Stomach (tissue), 4 donors: Measurements from ENCODE around the gene NPEPPS.

Experiments used
- EP300 ChIP-seq: sonication (generic); formaldehyde crosslinking; IDR thresholded peaks from one replicate; pipeline ENCODE4 v1.6.1; 2017; ENCODE audit warnings: antibody characterized with exemption
- POLR2A ChIP-seq, 4 donors: fragments of 450-650 bp; IDR thresholded peaks; one replicate each; pipeline ENCODE4 v1.6.1; 2016; ENCODE audit warnings: antibody characterized with exemption in 4 of 4, control low read depth in 2 of 4, mild to moderate bottlenecking in 1 of 4, moderate library complexity in 1 of 4
- POLR2AphosphoS5 ChIP-seq, 3 donors: sonication (generic); formaldehyde crosslinking; IDR thresholded peaks; one replicate each; pipeline ENCODE4 v1.6.1; 2016; ENCODE audit warnings: antibody characterized with exemption in 3 of 3
- TF ChIP-seq, protein P1 (sequence below), 7 experiments: fragments of 450-650 bp in 4 of 7; fragments of 200-600 bp in 3 of 7; sonication (generic) in 3 of 7; IDR thresholded peaks; one replicate each; pipeline ENCODE4 v1.5.1; 2016 to 2019; ENCODE audit warnings: antibody characterized with exemption in 7 of 7, control low read depth in 2 of 7, mild to moderate bottlenecking in 1 of 7

DNA sequence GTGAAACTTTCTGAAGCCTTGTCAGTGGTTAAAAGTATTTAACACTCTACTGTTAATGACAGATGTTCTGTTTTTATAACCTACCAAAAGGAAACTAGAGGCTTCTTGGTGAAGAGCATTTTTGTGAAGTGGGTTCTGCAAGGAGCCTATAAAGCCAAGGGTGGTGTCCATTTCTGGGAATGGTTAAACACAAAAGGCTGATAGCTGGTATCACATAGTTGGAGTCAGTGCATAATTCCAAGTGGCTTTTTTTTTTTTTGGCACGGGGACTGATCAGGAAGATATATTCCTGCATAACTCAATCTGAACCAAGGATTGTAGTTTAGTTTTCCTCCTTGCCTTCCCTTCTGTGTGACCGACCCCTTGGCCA is 91.3 kb downstream of the NPEPPS start:
- TF ChIP-seq EP300 (no peak), POLR2A (IDR thresholded peaks at IDR 0.05) (no peak), POLR2AphosphoS5 (IDR thresholded peaks at IDR 0.05) (no peak)
- TF ChIP-seq, protein P1, sequence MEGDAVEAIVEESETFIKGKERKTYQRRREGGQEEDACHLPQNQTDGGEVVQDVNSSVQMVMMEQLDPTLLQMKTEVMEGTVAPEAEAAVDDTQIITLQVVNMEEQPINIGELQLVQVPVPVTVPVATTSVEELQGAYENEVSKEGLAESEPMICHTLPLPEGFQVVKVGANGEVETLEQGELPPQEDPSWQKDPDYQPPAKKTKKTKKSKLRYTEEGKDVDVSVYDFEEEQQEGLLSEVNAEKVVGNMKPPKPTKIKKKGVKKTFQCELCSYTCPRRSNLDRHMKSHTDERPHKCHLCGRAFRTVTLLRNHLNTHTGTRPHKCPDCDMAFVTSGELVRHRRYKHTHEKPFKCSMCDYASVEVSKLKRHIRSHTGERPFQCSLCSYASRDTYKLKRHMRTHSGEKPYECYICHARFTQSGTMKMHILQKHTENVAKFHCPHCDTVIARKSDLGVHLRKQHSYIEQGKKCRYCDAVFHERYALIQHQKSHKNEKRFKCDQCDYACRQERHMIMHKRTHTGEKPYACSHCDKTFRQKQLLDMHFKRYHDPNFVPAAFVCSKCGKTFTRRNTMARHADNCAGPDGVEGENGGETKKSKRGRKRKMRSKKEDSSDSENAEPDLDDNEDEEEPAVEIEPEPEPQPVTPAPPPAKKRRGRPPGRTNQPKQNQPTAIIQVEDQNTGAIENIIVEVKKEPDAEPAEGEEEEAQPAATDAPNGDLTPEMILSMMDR (IDR thresholded peaks at IDR 0.05) = no peak
